Natural killer cell treated with Interleukin-12 subunit alpha and Interleukin-12 subunit beta and Interleukin-15 and Interleukin-18, amount 100 ng/mL, for 72 hours (primary cell): ENCODE measurements around the gene ADGRG6. TPM values are rescaled to one million over a fixed set of nuclear protein-coding genes. Genes with fewer than 3 reads are reported as not detected.
A peak's percentile ranks its signal among the peaks of the same experiment; 100 is the strongest.

Experiments used
- ATAC-seq, 2 donors: fragments of 150-1000 bp; cut with Tn5 transposase in 1 of 2; sonication (Bioruptor Pico), chemical (Tn5 transposase) in 1 of 2; 2 replicates each; pipeline ENCODE4 v1.10.0; 2021
- DNase-seq: peaks from one replicate; pipeline ENCODE4 v3.0.0; 2022; ENCODE audit warnings: low spot score
- H3K27ac Mint-ChIP-seq, 2 donors: 1 replicate in 1 of 2; 2 replicates in 1 of 2; pipeline ENCODE4 v1.8.0; 2022; ENCODE audit warnings: mixed read lengths in 2 of 2, mild to moderate bottlenecking in 1 of 2, moderate library complexity in 1 of 2
- H3K27me3 Mint-ChIP-seq, 2 donors: 1 replicate in 1 of 2; 2 replicates in 1 of 2; pipeline ENCODE4 v1.8.0; 2022; ENCODE audit warnings: mixed read lengths in 2 of 2
- H3K36me3 Mint-ChIP-seq: one replicate; pipeline ENCODE4 v1.8.0; 2022; ENCODE audit warnings: mixed read lengths
- H3K4me1 Mint-ChIP-seq, 2 donors: 1 replicate in 1 of 2; 2 replicates in 1 of 2; pipeline ENCODE4 v1.8.0; 2022; ENCODE audit warnings: low read depth in 2 of 2, mixed read lengths in 2 of 2, mild to moderate bottlenecking in 1 of 2
- H3K4me3 Mint-ChIP-seq: one replicate; pipeline ENCODE4 v1.8.0; 2022; ENCODE audit warnings: mixed read lengths
- H3K9me3 Mint-ChIP-seq: 2 replicates; pipeline ENCODE4 v1.8.0; 2022; ENCODE audit warnings: mixed read lengths
- total RNA-seq, 2 donors: library from RNA; stranded (reverse); gene quantifications; one replicate each; pipeline ENCODE4 v1.2.3, GENCODE V29; 2022

Gene ADGRG6
- total RNA-seq, 2 donors from 2014 or later, result not detected

DNA sequence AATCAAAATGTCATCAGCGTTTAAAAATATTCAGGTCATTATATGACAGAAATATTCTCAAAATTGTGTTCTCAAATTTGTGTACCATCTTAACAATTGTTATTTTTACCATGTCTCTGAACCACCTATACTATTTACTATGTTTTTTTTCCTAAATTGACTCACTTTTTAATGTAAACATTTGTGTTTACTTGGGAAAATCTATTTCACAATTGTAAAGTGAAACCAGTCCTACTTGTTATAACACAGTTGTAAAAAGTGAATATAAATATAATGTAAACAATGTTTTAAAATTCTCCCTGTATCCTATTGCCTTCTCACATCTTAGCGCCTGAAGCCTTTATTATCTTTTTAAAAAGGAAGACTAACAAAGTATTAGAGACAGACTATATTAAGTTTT is 83.5 kb downstream of the ADGRG6 start:
- no peak overlapping the region for H3K27ac Mint-ChIP-seq
- H3K27me3 Mint-ChIP-seq, result peaks cover 9 to 10% of the 10 kb centered on the region in 2 donors
- H3K4me3 Mint-ChIP-seq, result no peak overlapping the region
- DNase-seq (no peak), ATAC-seq (no peak)
- no peaks in the 10 kb centered on the region for H3K9me3 Mint-ChIP-seq
- H3K36me3 Mint-ChIP-seq, result no peaks in the 10 kb centered on the region
- H3K4me1 Mint-ChIP-seq, result no peaks in the 10 kb centered on the region

DNA sequence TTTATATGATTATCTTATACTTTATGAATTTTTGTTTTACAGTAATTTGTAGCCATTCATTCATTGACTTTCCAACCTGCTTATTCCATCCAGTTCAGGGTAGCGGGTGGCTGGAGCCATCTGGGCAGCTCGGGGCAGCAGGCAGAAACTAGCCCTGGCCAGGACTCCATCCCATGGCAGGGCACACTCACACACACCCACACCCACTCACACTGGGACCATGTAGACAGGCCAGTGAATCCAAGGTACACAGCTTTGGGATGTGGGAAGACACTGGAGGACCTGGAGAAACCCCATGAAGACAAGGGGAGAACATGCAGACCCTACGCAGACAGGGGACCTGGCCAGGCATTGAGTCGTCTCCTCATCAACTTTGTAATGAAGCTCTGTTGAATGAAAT is 84.8 kb downstream of the ADGRG6 start:
- H3K27me3 Mint-ChIP-seq, result peaks cover 5 to 17% of the 10 kb centered on the region in 2 donors
- no peak overlapping the region for H3K27ac Mint-ChIP-seq
- no peaks in the 10 kb centered on the region for H3K36me3 Mint-ChIP-seq
- no peaks in the 10 kb centered on the region for H3K4me1 Mint-ChIP-seq
- no peak for DNase-seq
- no peak for ATAC-seq
- no peak overlapping the region for H3K4me3 Mint-ChIP-seq
- H3K9me3 Mint-ChIP-seq, result no peaks in the 10 kb centered on the region

DNA sequence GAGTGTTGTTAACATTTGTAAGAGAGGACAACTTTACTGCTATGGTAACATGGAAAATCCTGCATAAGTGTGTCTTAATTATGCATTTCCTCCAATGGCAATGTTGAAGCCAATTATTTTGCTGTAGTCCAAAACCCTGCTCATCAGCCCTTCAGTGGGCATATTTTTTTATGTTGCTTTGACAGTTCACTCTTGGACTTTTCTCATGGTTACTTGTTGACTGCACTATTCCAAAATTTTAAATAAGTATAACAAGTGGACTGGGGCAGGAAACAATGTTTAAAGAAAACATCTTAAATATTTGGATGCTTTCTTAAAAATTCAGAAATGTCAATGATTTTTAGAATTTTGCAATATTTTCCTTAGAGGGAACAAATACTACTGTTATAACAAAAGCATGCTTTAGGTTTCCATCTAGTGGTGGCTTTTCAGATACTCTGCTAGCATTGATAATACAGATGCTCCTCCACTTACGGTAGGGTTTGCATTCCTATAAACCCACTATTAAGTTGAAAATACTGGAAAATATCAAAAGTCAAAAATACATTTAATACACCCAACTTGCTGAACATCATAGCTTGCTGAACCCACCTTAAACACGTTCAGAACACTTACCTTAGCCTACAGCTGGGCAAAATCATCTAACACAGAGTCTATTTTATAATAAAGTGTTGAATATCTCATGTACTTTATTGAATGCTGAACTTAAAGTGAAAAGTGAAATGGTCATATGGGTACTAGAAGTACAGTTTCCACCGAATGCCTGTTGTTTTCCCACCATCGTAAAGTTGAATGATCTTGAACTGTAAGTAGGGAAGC is 86.4 kb downstream of the ADGRG6 start:
- no peak overlapping the region for H3K4me3 Mint-ChIP-seq
- H3K9me3 Mint-ChIP-seq, result no peaks in the 10 kb centered on the region
- H3K36me3 Mint-ChIP-seq, result no peaks in the 10 kb centered on the region
- no peak for ATAC-seq
- H3K27me3 Mint-ChIP-seq, result peaks cover 3 to 20% of the 10 kb centered on the region in 2 donors
- no peak overlapping the region for H3K27ac Mint-ChIP-seq
- H3K4me1 Mint-ChIP-seq, result no peaks in the 10 kb centered on the region
- DNase-seq, result no peak

DNA sequence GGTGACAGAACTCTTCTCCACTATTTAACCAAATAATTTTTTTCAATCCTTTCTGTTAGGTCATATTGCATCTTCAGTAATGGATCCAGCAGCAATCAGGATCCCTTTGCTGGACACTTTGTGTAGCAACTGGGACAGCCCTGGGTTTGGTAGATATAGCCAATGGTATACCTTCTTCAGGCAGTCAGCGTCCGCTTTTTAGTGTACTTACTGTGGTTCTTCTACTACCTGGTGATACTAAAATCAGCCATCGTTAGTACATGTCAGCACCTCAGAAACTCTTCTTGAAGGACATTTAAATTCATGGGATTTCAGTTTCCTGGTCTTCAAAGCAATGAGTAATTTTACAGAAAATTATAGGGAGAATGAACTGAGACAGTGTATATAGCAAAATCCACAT is 93.5 kb downstream of the ADGRG6 start:
- Mint-ChIP-seq H3K4me3 (no peak overlapping the region), H3K27ac (no peak overlapping the region), H3K27me3 (peaks cover 12 to 16% of the 10 kb centered on the region in 2 donors), H3K36me3 (no peaks in the 10 kb centered on the region), H3K4me1 (peaks cover 11 to 13% of the 10 kb centered on the region in 2 donors), H3K9me3 (no peaks in the 10 kb centered on the region)
- ATAC-seq, result peak in 1 of 2 donors; percentile 21
- no peak for DNase-seq

DNA sequence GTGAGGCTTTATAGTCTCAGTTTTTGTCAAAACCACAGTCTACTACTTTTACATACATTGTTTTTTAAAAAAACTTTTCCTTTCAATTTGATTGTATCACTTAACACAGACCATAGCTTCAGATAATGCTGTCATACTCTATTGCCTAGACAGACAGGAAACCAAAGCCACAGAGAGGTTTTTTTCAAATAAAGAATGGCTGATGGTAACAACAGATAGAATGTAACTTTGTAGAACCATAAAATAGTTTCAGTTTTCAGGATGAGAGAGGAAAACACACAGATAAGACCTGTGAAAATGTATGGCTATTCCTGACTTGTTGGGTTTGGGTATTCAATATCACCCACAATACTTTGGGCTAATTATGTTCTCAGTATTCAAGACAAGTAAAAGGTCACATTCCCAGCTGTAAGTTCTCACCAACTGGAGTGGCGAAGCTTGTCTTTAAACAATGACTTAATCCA is 94.0 kb downstream of the ADGRG6 start:
- Mint-ChIP-seq H3K27me3 (peaks cover 16% of the 10 kb centered on the region in 2 donors), H3K4me3 (peak overlapping the region; percentile 26), H3K36me3 (no peaks in the 10 kb centered on the region), H3K4me1 (peaks cover 11 to 13% of the 10 kb centered on the region in 2 donors), H3K27ac (peak overlapping the region in 1 of 2 donors; percentile 53), H3K9me3 (no peaks in the 10 kb centered on the region)
- ATAC-seq, result peak; percentile 94 to 97
- no peak for DNase-seq

DNA sequence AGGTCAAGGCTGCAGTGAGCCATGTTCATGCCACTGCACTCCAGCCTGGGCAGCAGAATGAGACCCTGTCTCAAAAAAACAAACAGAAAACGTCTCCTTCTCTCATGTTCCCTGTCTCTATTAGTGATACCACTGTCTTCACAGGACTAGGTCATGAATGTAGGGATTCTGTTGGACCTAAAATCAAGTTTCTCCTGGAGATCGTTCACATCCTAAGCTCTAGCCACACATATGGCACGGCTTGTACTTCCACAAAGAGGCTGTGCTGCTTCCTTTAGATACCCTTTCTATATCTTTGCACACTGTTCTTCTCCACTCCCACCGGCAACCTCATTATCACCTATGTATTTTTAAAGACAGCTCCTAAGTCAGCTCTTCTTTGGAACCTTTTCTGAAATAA is 96.5 kb downstream of the ADGRG6 start:
- Mint-ChIP-seq H3K4me3 (no peak overlapping the region), H3K27me3 (peaks cover 20% of the 10 kb centered on the region in 2 donors), H3K27ac (no peak overlapping the region), H3K4me1 (peaks cover 11 to 13% of the 10 kb centered on the region in 2 donors), H3K36me3 (no peaks in the 10 kb centered on the region), H3K9me3 (no peaks in the 10 kb centered on the region)
- no peak for ATAC-seq
- no peak for DNase-seq

DNA sequence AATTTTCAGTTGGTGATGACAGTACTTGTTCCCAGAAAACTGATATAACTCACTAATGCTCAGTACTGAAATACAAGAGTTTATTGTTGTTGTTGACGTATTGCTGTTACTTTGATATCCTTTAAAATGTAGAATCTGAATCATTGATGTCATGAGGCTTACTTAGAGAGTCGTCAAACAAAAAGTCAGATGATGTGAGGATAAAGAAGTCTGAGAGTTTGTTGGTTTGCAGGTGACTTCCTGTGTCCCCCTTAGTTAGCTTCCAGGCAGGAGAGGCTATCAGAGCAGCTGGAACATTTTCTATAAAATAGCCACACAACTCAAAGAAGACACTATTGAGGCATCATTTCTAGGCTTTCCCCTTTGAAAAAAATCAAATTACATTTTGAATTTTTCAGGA is 97.9 kb downstream of the ADGRG6 start:
- Mint-ChIP-seq H3K9me3 (no peaks in the 10 kb centered on the region), H3K36me3 (no peaks in the 10 kb centered on the region), H3K4me3 (no peak overlapping the region), H3K27me3 (peaks cover 17 to 18% of the 10 kb centered on the region in 2 donors), H3K4me1 (peaks cover 11 to 13% of the 10 kb centered on the region in 2 donors), H3K27ac (no peak overlapping the region)
- DNase-seq, result no peak
- no peak for ATAC-seq

DNA sequence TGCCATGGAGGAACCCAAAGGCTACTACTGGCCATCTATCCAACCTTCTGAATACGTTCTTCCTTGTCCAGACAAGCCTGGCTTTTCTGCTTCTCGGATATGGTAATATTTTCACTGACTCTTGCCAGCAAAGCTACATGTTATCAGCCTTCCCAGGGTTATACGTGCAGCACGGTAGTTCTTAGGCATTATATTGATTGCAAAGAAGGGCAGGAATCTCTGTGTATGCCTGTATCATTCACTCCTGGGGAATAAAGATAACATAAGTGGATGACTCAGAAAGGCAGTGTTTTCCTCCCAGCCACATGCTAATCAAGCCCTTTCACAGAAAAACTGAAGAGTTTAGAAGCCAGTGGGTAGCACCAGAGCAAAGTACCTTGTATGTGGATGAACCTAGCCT is 98.7 kb downstream of the ADGRG6 start:
- DNase-seq (no peak), ATAC-seq (no peak)
- peaks cover 17 to 18% of the 10 kb centered on the region in 2 donors for H3K27me3 Mint-ChIP-seq
- peaks cover 7 to 8% of the 10 kb centered on the region in 2 donors for H3K4me1 Mint-ChIP-seq
- H3K4me3 Mint-ChIP-seq, result no peak overlapping the region
- H3K36me3 Mint-ChIP-seq, result no peaks in the 10 kb centered on the region
- H3K9me3 Mint-ChIP-seq, result no peaks in the 10 kb centered on the region
- no peak overlapping the region for H3K27ac Mint-ChIP-seq

DNA sequence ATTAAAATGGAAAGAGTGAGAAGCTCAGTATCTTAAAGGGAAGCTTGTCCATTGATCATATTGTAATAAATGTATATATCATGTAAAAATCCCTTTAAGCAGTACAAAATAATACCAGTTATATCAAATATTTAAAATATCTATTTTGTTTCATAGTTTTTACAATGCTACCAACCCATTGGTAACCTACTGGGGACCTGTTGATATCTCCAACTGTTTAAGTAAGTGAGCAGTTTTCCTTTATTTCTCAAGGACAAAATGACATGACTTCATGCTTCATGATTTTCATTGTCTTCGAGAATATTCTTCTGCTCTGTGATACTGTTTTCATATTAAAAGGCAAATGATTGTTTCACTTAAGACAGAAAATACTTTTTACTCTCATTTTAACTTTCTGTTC is 100.0 kb downstream of the ADGRG6 start:
- no peak for DNase-seq
- no peaks in the 10 kb centered on the region for H3K9me3 Mint-ChIP-seq
- no peak overlapping the region for H3K4me3 Mint-ChIP-seq
- H3K36me3 Mint-ChIP-seq, result no peaks in the 10 kb centered on the region
- no peak for ATAC-seq
- no peaks in the 10 kb centered on the region for H3K4me1 Mint-ChIP-seq
- H3K27me3 Mint-ChIP-seq, result peaks cover 17 to 18% of the 10 kb centered on the region in 2 donors
- no peak overlapping the region for H3K27ac Mint-ChIP-seq

DNA sequence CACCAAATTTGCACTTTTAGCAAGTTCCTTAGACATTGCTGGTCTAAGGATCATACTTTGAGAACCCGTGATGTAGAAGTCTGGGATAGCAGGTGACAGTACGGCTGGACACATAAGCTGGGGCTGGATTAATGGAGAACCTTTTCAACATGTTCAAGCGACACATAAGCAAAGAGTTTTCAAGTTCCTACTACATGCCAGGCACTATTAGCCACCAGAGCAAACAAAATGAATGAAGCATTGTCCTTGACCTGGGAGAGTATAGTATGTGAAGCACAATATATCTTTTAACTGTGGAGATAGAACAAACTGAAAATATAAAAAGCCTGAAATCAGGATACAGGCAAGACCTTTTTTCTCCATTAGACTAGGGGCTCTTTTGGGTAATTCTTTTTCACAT is 102.9 kb downstream of the ADGRG6 start:
- Mint-ChIP-seq H3K4me1 (no peaks in the 10 kb centered on the region), H3K9me3 (no peaks in the 10 kb centered on the region), H3K4me3 (no peak overlapping the region), H3K27me3 (peaks cover 12 to 17% of the 10 kb centered on the region in 2 donors), H3K27ac (no peak overlapping the region), H3K36me3 (no peaks in the 10 kb centered on the region)
- ATAC-seq, result no peak
- DNase-seq, result no peak

DNA sequence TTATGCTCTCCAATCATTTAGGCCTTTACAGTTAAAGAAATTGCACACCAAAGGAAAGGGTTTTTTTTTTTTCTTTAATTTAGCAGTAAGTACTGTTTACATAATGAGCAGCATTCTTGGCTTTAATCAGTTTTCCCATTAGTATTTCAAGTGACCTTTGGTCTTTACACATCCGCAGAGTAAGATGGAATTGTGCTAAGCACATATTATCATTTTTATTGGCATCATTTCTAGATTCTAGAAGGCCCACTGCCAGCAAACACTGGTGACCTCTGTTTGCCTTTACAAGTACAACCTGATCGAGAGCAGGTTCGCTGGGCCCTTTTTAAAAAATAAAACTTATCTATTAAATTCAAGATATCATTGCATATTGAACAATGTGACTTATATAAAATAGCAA is 104.3 kb downstream of the ADGRG6 start:
- Mint-ChIP-seq H3K4me3 (no peak overlapping the region), H3K27me3 (peaks cover 6 to 7% of the 10 kb centered on the region in 2 donors), H3K4me1 (peaks cover 0 to 4% of the 10 kb centered on the region in 2 donors), H3K27ac (no peak overlapping the region), H3K36me3 (no peaks in the 10 kb centered on the region), H3K9me3 (no peaks in the 10 kb centered on the region)
- no peak for ATAC-seq
- no peak for DNase-seq

DNA sequence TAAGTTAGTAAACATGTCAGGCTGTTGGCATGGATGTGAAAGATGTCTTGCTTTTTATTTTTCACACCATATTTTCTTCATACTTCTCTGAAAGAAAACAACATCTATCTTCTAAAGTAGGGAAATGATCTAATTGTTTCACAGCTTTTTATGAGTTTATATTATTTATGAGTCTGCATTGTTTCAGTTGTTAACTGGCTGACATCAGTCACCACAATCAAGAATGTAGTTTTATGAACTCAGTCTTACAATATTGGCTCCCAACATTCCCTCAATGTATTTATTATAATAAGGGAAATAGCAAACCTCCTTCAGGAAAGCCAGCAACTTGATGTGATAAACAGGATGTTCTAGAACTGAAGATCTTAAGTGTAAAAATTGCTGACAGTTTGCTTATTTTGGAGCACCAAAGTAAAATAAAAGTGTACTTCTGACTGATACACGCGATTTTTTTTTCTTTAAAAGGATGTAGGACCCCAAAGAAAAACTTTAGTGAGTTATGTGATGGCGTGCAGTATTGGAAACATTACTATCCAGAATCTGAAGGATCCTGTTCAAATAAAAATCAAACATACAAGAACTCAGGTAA is 106.0 kb downstream of the ADGRG6 start:
- DNase-seq, result no peak
- peaks cover 0 to 4% of the 10 kb centered on the region in 2 donors for H3K4me1 Mint-ChIP-seq
- no peak overlapping the region for H3K27ac Mint-ChIP-seq
- no peaks in the 10 kb centered on the region for H3K9me3 Mint-ChIP-seq
- no peak for ATAC-seq
- H3K36me3 Mint-ChIP-seq, result no peaks in the 10 kb centered on the region
- peaks cover 0 to 2% of the 10 kb centered on the region in 2 donors for H3K27me3 Mint-ChIP-seq
- no peak overlapping the region for H3K4me3 Mint-ChIP-seq

DNA sequence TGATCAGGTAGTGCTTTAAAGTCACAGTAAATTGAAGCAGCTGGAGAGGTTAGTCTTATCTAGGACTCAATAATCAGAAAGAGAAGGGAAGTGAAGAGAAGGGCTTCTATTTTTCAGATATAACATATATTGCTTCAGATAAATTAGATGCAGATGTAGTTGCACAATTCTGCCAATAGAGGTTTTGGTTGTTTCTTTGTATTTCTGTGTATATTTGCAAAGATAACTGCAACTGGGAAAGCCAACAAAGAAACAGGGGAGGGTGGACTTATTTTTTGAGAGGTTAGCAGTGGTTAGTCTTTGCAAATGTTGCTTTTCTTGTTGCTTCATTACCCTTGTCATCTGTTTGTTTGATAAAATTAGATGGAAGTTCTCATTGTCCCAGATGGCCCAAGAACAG is 106.6 kb downstream of the ADGRG6 start:
- H3K4me1 Mint-ChIP-seq, result peaks cover 0 to 4% of the 10 kb centered on the region in 2 donors
- H3K27ac Mint-ChIP-seq, result no peak overlapping the region

DNA sequence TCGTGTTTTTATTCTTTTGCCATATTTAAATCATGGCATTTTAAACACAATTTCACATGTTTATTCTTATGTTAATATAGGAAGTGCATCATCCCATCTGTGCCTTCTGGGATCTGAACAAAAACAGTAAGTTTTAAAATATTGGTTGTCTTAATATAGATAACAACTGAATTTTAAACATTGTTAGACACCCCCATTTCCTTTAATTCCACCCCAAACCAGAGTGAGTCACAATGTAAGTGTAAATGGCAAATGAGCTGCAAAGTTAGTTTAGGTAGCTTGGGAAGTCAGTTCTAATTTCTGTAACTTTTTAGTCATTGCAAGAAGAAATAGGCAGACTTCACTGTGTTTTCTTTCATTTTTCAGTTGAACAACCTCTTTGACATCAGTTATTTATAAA is 108.0 kb downstream of the ADGRG6 start:
- Mint-ChIP-seq H3K4me1 (peaks cover 0 to 4% of the 10 kb centered on the region in 2 donors), H3K4me3 (no peak overlapping the region), H3K9me3 (no peaks in the 10 kb centered on the region), H3K27me3 (no peaks in the 10 kb centered on the region), H3K36me3 (no peaks in the 10 kb centered on the region), H3K27ac (no peak overlapping the region)
- no peak for DNase-seq
- ATAC-seq, result no peak

More for the DNA sequence above, 106.6 kb downstream of the ADGRG6 start:
- no peak for ATAC-seq
- H3K36me3 Mint-ChIP-seq, result no peaks in the 10 kb centered on the region
- H3K27me3 Mint-ChIP-seq, result peaks cover 0 to 2% of the 10 kb centered on the region in 2 donors
- no peaks in the 10 kb centered on the region for H3K9me3 Mint-ChIP-seq
- H3K4me3 Mint-ChIP-seq, result no peak overlapping the region
- DNase-seq, result no peak
